Type B pancreatic cell (in vitro differentiated cells): ENCODE measurements around the gene VPS52. TPM values are rescaled to one million over a fixed set of nuclear protein-coding genes. Genes with fewer than 3 reads are reported as not detected.
"Not testable (repeated sequence)": the region's sequence is repeated elsewhere in the genome, so short reads cannot be mapped to it uniquely, and the experiment has no call there.

Experiments used
- DNase-seq: peaks from one replicate; pipeline ENCODE4 v3.0.0; 2021; ENCODE audit warnings: mixed read lengths; ENCODE audit not compliant: unreplicated experiment; ENCODE audit errors: extremely low spot score
- H3K27ac Mint-ChIP-seq: 2 replicates; pipeline ENCODE4 v1.8.0; 2021; ENCODE audit warnings: mild to moderate bottlenecking, mixed read lengths
- H3K27me3 Mint-ChIP-seq: 2 replicates; pipeline ENCODE4 v1.8.0; 2021; ENCODE audit warnings: mixed read lengths
- H3K36me3 Mint-ChIP-seq: 2 replicates; pipeline ENCODE4 v1.8.0; 2021; ENCODE audit warnings: mixed read lengths
- H3K4me1 Mint-ChIP-seq: one replicate; pipeline ENCODE4 v1.8.0; 2021; ENCODE audit warnings: mixed read lengths; ENCODE audit not compliant: unreplicated experiment
- H3K4me3 Mint-ChIP-seq: 2 replicates; pipeline ENCODE4 v1.8.0; 2021; ENCODE audit warnings: mild to moderate bottlenecking, mixed read lengths
- H3K9me3 Mint-ChIP-seq: 2 replicates; pipeline ENCODE4 v1.8.0; 2021; ENCODE audit warnings: mixed read lengths
- CTCF ChIP-seq: fragments of 200-600 bp; sonication (generic); conservative IDR thresholded peaks from 2 replicates; pipeline ENCODE4 v1.5.0; 2021; ENCODE audit warnings: antibody characterized with exemption, mild to moderate bottlenecking
- total RNA-seq: library from RNA; stranded (reverse); gene quantifications from 2 replicates; pipeline ENCODE4 v1.2.1, GENCODE V29; 2021; ENCODE audit warnings: low replicate concordance

The VPS52 gene
- total RNA-seq, 1 donor from 2014 or later = 62.4 TPM

GRCh38 chr6:33241968-33242367 lies 29.7 kb downstream of the VPS52 start:
- H3K27me3 Mint-ChIP-seq = peaks cover 40% of the 10 kb centered on the region
- H3K27ac Mint-ChIP-seq = no peak overlapping the region
- H3K9me3 Mint-ChIP-seq = no peaks in the 10 kb centered on the region

GRCh38 chr6:33237741-33238140 lies 33.9 kb downstream of the VPS52 start:
- DNase-seq = no peak
- Mint-ChIP-seq H3K4me1 (peaks cover 15% of the 10 kb centered on the region), H3K36me3 (no peaks in the 10 kb centered on the region), H3K9me3 (no peaks in the 10 kb centered on the region), H3K4me3 (no peak overlapping the region), H3K27me3 (peaks cover 37% of the 10 kb centered on the region), H3K27ac (no peak overlapping the region)
- TF ChIP-seq CTCF = no peak

More at GRCh38 chr6:33241968-33242367, 29.7 kb downstream of the VPS52 start:
- Mint-ChIP-seq H3K36me3 (no peaks in the 10 kb centered on the region), H3K4me3 (no peak overlapping the region), H3K4me1 (no peaks in the 10 kb centered on the region)
- no peak for TF ChIP-seq CTCF
- no peak for DNase-seq

GRCh38 chr6:33236852-33237251 lies 34.8 kb downstream of the VPS52 start:
- Mint-ChIP-seq H3K36me3 (no peaks in the 10 kb centered on the region), H3K4me3 (no peak overlapping the region), H3K27ac (no peak overlapping the region), H3K27me3 (peaks cover 30% of the 10 kb centered on the region), H3K4me1 (peaks cover 15% of the 10 kb centered on the region), H3K9me3 (no peaks in the 10 kb centered on the region)
- no peak for DNase-seq
- no peak for TF ChIP-seq CTCF

- TF ChIP-seq CTCF = no peak
- H3K9me3 Mint-ChIP-seq = no peaks in the 10 kb centered on the region
- H3K4me3 Mint-ChIP-seq = no peak overlapping the region
- DNase-seq = no peak
- no peak overlapping the region for H3K27ac Mint-ChIP-seq
- no peaks in the 10 kb centered on the region for H3K36me3 Mint-ChIP-seq
- peaks cover 30% of the 10 kb centered on the region for H3K27me3 Mint-ChIP-seq
- peaks cover 18% of the 10 kb centered on the region for H3K4me1 Mint-ChIP-seq
These were observed 35.3 kb downstream of the VPS52 start for GRCh38 chr6:33236328-33236727.

- Mint-ChIP-seq H3K4me1 (peaks cover 20% of the 10 kb centered on the region), H3K4me3 (peak overlapping the region; percentile 6), H3K27ac (peak overlapping the region; percentile 22), H3K36me3 (no peaks in the 10 kb centered on the region), H3K9me3 (no peaks in the 10 kb centered on the region), H3K27me3 (peaks cover 30% of the 10 kb centered on the region)
- no peak for DNase-seq
- no peak for TF ChIP-seq CTCF
These were observed 36.4 kb downstream of the VPS52 start for GRCh38 chr6:33235221-33235634.

- peaks cover 43% of the 10 kb centered on the region for H3K27me3 Mint-ChIP-seq
- H3K27ac Mint-ChIP-seq, H3K9me3 Mint-ChIP-seq, H3K36me3 Mint-ChIP-seq, H3K4me1 Mint-ChIP-seq, H3K4me3 Mint-ChIP-seq, DNase-seq: not testable (repeated sequence)
These were observed 45.1 kb downstream of the VPS52 start for GRCh38 chr6:33226503-33227120.
